Measurements from ENCODE around the gene ZBTB5.

- TF ChIP-seq EZH2 (IDR thresholded peaks at IDR 0.05; ENCODE audit: insufficient read depth, low read length), result no peak
- TF ChIP-seq, protein P1, sequence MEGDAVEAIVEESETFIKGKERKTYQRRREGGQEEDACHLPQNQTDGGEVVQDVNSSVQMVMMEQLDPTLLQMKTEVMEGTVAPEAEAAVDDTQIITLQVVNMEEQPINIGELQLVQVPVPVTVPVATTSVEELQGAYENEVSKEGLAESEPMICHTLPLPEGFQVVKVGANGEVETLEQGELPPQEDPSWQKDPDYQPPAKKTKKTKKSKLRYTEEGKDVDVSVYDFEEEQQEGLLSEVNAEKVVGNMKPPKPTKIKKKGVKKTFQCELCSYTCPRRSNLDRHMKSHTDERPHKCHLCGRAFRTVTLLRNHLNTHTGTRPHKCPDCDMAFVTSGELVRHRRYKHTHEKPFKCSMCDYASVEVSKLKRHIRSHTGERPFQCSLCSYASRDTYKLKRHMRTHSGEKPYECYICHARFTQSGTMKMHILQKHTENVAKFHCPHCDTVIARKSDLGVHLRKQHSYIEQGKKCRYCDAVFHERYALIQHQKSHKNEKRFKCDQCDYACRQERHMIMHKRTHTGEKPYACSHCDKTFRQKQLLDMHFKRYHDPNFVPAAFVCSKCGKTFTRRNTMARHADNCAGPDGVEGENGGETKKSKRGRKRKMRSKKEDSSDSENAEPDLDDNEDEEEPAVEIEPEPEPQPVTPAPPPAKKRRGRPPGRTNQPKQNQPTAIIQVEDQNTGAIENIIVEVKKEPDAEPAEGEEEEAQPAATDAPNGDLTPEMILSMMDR (IDR thresholded peaks at IDR 0.05; ENCODE audit: insufficient read depth, low read depth, low read length), result no peak
These were observed 19.4 kb downstream of the ZBTB5 start for GRCh38 chr9:37445832-37446231.

Measured in astrocyte (in vitro differentiated cells and primary cell).